ENCODE data around the gene LPGAT1.

The LPGAT1 gene

DNA sequence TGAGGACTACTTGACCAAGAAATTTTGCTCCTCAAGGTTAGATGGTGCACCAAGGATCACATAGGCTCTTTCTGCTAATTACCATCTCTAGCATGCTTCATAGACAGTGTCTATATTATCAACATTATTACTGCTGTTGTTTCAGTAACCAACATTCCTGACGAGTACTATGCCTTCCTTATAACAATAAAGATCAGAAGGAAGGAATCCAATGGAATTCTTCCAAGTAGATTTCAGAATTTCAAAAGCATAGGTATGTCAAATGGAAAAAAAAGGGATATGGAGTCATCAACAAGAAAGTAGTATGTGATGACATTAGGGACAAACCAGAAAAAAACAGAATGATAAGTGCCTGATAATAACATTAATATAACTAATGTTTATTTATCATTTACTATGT lies 39.6 kb upstream of the LPGAT1 start:
- no peak overlapping the region for H3K4me3 ChIP-seq (ENCODE audit: low read depth, low read length)
- 0 out of 2 replicates have a peak, but pooled peaks cover 2% of the 10 kb centered on the region for H3K9me3 ChIP-seq
- no peaks in the 10 kb centered on the region for H3K4me1 ChIP-seq
- TF ChIP-seq, protein P1, sequence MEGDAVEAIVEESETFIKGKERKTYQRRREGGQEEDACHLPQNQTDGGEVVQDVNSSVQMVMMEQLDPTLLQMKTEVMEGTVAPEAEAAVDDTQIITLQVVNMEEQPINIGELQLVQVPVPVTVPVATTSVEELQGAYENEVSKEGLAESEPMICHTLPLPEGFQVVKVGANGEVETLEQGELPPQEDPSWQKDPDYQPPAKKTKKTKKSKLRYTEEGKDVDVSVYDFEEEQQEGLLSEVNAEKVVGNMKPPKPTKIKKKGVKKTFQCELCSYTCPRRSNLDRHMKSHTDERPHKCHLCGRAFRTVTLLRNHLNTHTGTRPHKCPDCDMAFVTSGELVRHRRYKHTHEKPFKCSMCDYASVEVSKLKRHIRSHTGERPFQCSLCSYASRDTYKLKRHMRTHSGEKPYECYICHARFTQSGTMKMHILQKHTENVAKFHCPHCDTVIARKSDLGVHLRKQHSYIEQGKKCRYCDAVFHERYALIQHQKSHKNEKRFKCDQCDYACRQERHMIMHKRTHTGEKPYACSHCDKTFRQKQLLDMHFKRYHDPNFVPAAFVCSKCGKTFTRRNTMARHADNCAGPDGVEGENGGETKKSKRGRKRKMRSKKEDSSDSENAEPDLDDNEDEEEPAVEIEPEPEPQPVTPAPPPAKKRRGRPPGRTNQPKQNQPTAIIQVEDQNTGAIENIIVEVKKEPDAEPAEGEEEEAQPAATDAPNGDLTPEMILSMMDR (IDR thresholded peaks at IDR 0.05; ENCODE audit: low read depth, low read length), result no peak
- no peaks in the 10 kb centered on the region for H3K36me3 ChIP-seq
- no peaks in the 10 kb centered on the region for H3K27me3 ChIP-seq
- no peak for DNase-seq

DNA sequence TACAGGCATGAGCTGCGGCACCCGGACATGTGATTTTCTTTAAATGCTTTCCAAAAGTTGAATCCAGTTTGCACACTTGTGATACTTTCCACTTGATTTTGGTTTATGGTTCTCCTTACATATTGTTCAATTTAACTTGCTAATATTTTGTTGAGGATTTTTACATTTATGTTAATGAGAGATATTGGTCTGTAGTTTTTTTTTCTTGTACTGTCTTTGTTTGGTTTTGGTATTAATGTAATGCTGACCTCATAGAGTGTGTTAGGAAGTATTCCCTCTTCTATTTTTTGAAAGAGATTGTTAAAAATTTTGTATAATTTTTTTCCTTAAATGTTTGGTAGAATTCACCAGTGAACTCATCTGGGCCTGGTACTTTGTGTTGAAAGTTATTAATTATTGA lies 34.6 kb upstream of the LPGAT1 start:
- Histone ChIP-seq H3K4me1 (no peaks in the 10 kb centered on the region), H3K4me3 (ENCODE audit: low read depth, low read length) (no peak overlapping the region), H3K27me3 (no peaks in the 10 kb centered on the region), H3K9me3 (0 out of 2 replicates have a peak, but pooled peaks cover 2% of the 10 kb centered on the region), H3K36me3 (no peaks in the 10 kb centered on the region)
- no peak for DNase-seq
- TF ChIP-seq, protein P1 (IDR thresholded peaks at IDR 0.05; ENCODE audit: low read depth, low read length), result no peak

DNA sequence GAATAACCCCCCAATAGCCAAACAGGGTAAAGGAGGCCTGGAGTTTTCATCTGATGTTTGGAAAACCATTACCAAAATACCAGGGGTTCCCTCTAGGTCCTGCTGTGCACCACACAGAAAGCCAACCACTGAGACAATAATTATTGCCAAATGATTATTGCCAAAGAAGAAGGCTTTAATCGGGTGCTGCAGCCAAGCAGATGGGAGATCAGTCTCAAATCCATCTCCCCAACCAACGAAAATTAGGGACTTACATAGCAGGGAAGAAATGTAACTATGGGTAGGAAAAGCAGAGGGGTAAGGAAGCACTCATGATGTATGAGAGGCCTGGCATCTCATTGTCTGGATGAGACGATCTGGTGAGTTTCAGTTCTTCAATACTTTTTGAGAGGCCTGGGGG lies 28.8 kb upstream of the LPGAT1 start:
- Histone ChIP-seq H3K9me3 (no peaks in the 10 kb centered on the region), H3K36me3 (no peaks in the 10 kb centered on the region)
- DNase-seq, result no peak

DNA sequence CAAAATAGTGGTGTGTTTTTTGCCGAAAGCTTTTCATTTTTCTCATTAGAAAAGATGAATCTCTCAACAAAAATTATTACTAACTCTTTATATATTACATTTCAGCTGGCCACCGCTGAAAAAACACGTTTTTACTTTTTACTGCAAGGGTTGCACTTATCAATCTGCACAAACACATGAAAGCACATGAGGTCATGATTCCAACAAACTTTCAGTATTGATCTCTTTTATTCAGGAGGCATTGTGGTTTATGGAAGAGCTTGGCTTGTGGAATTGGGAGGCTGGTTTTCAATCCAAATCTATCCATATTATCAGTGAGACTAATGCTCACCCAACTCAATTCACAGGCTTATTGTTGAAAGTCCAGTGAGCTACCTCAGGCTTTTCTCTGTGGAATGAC lies 20.6 kb upstream of the LPGAT1 start:
- TF ChIP-seq, protein P1 (IDR thresholded peaks at IDR 0.05; ENCODE audit: low read depth, low read length), result no peak
- H3K4me3 ChIP-seq (ENCODE audit: low read depth, low read length), result no peak overlapping the region
- H3K36me3 ChIP-seq, result no peaks in the 10 kb centered on the region
- H3K9me3 ChIP-seq, result no peaks in the 10 kb centered on the region
- no peaks in the 10 kb centered on the region for H3K4me1 ChIP-seq
- no peaks in the 10 kb centered on the region for H3K27me3 ChIP-seq
- DNase-seq, result no peak

More for the DNA sequence above, 28.8 kb upstream of the LPGAT1 start:
- no peaks in the 10 kb centered on the region for H3K4me1 ChIP-seq
- no peak overlapping the region for H3K4me3 ChIP-seq (ENCODE audit: low read depth, low read length)
- TF ChIP-seq, protein P1 (IDR thresholded peaks at IDR 0.05; ENCODE audit: low read depth, low read length), result no peak
- H3K27me3 ChIP-seq, result no peaks in the 10 kb centered on the region

DNA sequence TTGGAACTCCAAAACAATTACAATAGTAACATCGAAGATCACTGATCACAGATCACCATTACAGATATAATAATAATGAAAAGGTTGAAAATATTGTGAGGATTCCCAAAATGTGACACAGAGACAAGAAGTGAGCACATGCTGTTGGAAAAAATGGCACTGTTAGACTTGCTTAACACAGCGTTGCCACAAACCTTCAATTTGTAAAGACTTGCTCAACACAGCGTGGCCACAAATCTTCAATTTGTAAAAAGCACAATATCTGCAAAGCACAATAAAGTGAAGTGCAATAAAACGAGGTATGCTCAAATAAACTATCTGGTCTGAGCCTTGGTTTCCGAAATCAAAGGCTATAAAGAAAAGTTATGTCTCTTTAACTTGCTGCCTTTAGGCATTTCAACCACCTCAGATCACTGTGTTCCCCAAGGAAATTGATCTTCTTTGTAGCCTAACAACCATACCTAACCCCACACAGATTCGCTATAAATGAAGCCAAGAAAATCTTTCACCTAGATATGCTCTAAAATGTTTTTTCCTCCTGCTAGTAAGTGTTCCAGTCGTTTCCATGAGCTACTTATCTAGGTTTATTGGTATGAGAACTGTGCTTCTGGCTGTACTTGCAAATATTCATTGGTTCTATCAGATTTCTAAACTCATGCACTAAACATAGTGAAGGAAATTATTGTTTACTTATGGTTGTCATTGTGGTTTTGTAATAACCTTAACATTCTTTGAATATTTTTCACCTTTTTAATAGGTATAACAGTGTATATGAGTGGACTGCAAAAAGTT lies 13.1 kb upstream of the LPGAT1 start:
- DNase-seq, result no peak
- H3K27me3 ChIP-seq, result no peaks in the 10 kb centered on the region
- H3K9me3 ChIP-seq, result no peaks in the 10 kb centered on the region
- TF ChIP-seq, protein P1 (IDR thresholded peaks at IDR 0.05; ENCODE audit: low read depth, low read length), result no peak
- H3K36me3 ChIP-seq, result no peaks in the 10 kb centered on the region
- H3K4me1 ChIP-seq, result no peaks in the 10 kb centered on the region
- no peak overlapping the region for H3K4me3 ChIP-seq (ENCODE audit: low read depth, low read length)

DNA sequence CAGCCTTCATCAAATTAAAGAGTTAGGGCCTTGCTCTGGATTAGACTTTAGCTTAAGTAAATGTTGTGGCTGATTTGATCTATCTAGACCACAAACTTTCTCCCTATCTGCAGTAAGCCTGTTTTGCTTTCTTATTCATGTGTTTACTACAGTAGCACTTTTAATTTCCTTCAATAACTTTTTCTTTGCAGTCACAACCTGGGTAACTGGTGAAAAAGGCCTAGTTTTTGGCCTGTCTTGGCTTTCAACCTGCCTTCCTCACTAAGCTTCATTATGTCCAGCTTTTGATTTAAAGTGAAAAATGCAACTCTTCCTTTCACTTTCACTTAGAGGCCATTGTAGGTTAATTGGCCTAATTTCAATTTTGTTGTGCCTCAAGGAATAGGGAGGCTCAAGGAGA lies 12.5 kb upstream of the LPGAT1 start:
- Histone ChIP-seq H3K4me3 (ENCODE audit: low read depth, low read length) (no peak overlapping the region), H3K27me3 (no peaks in the 10 kb centered on the region), H3K36me3 (no peaks in the 10 kb centered on the region), H3K9me3 (no peaks in the 10 kb centered on the region), H3K4me1 (no peaks in the 10 kb centered on the region)
- TF ChIP-seq, protein P1 (IDR thresholded peaks at IDR 0.05; ENCODE audit: low read depth, low read length), result no peak
- DNase-seq, result no peak
